ENCODE measurements around the gene ATP1A1. TPM values are rescaled to one million over a fixed set of nuclear protein-coding genes. Genes with fewer than 3 reads are reported as not detected.

The ATP1A1 gene
- polyA plus RNA-seq, 2 of the 4 experiments (the other 2 are of a cell fraction), result 119 to 171 TPM

- CTCF ChIA-PET, result no interaction called here
- FAIRE-seq, result no peak
- TF ChIP-seq JUNB (IDR thresholded peaks at IDR 0.05) (no peak), RAD21 (conservative IDR thresholded peaks at IDR 0.05 in 1 of 2, IDR thresholded peaks at IDR 0.05 in 1 of 2) (no peak), TFCP2L1 (CRISPR knock-in tag; IDR thresholded peaks at IDR 0.05) (no peak), TP53 (CRISPR knock-in tag; IDR thresholded peaks at IDR 0.05) (no peak), CBX2 (IDR thresholded peaks at IDR 0.05; ENCODE audit: borderline replicate concordance, low read depth) (no peak), REST (IDR thresholded peaks at IDR 0.05) (no peak), CHD2 (IDR thresholded peaks at IDR 0.05; ENCODE audit: low read length, partially characterized antibody) (no peak), CTCF (IDR thresholded peaks at IDR 0.05) (no peak), MAZ (IDR thresholded peaks at IDR 0.05; ENCODE audit: borderline replicate concordance, low read depth, low read length) (no peak)
- Histone ChIP-seq H3K4me1 (no peaks in the 10 kb centered on the region), H3K9me3 (no peaks in the 10 kb centered on the region), H3K27ac (no peak overlapping the region), H3K4me2 (no peak overlapping the region), H3K4me3 (no peak overlapping the region)
- POLR2A ChIA-PET, result no interaction called here
- no peak for DNase-seq (ENCODE audit: low read depth in 1 of 2, low spot score in 1 of 2)
- WGBS (ENCODE audit: missing lambda C conversion rate), result 38% methylated on average over 1 of the region's 1 CpG
- no peak for ATAC-seq
These were observed 28.0 kb upstream of the ATP1A1 start for GRCh38 chr1:116345011-116345410.

GRCh38 chr1:116345843-116346242 is 27.2 kb upstream of the ATP1A1 start:
- ATAC-seq (no peak), DNase-seq (ENCODE audit: low read depth in 1 of 2, low spot score in 1 of 2) (no peak), FAIRE-seq (no peak)
- 8% methylated on average over 2 of the region's 2 CpGs for WGBS (ENCODE audit: missing lambda C conversion rate)
- ChIA-PET CTCF (interaction anchor here (1.0 kb wide), 1 partner anchor 19 kb away, joined by 3 read pairs; no protein-coding TSS in a partner anchor), POLR2A (no interaction called here)
- H3K9me3 ChIP-seq, result no peaks in the 10 kb centered on the region
- no peak for TF ChIP-seq PBX3 (IDR thresholded peaks at IDR 0.05)
- no peak for TF ChIP-seq USF2 (IDR thresholded peaks at IDR 0.05)
- no peak for TF ChIP-seq TFCP2L1 (CRISPR knock-in tag; IDR thresholded peaks at IDR 0.05)
- no peak for TF ChIP-seq ATOH8 (CRISPR knock-in tag; IDR thresholded peaks at IDR 0.05; ENCODE audit: low read depth)
- TF ChIP-seq HMGXB4 (CRISPR knock-in tag; IDR thresholded peaks at IDR 0.05; ENCODE audit: borderline replicate concordance), result no peak
- no peak for TF ChIP-seq POLR2AphosphoS2 (conservative IDR thresholded peaks at IDR 0.05; ENCODE audit: low read length)
- TF ChIP-seq EHF (CRISPR knock-in tag; IDR thresholded peaks at IDR 0.05), result no peak
- TF ChIP-seq CHD4 (IDR thresholded peaks at IDR 0.05; ENCODE audit: borderline replicate concordance), result no peak
- no peak for TF ChIP-seq RNF2 (IDR thresholded peaks at IDR 0.05; ENCODE audit: borderline replicate concordance, low read depth)
- no peak for TF ChIP-seq TP53 (CRISPR knock-in tag; IDR thresholded peaks at IDR 0.05)
- TF ChIP-seq SREBF2 (IDR thresholded peaks at IDR 0.05), result no peak
- TF ChIP-seq SMC3 (IDR thresholded peaks at IDR 0.05), result no peak
- TF ChIP-seq ZSCAN20 (CRISPR knock-in tag; IDR thresholded peaks at IDR 0.05), result no peak
- no peak for TF ChIP-seq HOXA7 (CRISPR knock-in tag; IDR thresholded peaks at IDR 0.05)
- TF ChIP-seq ESRRA (IDR thresholded peaks at IDR 0.05; ENCODE audit: borderline replicate concordance, low read length), result no peak
- TF ChIP-seq CBX8 (IDR thresholded peaks at IDR 0.05), result no peak
- TF ChIP-seq HEYL (CRISPR knock-in tag; IDR thresholded peaks at IDR 0.05), result no peak
- no peak for TF ChIP-seq ZC3H11A (IDR thresholded peaks at IDR 0.05)
- no peaks in the 10 kb centered on the region for H3K4me1 ChIP-seq
- H3K4me2 ChIP-seq, result no peak overlapping the region
- no peak overlapping the region for H3K4me3 ChIP-seq
- H3K27ac ChIP-seq, result no peak overlapping the region

Data from A549 (cell line).